Measurements from ENCODE around the gene RUNX2.
A peak's percentile ranks its signal among the peaks of the same experiment; 100 is the strongest.
"Not testable (repeated sequence)": the region's sequence is repeated elsewhere in the genome, so short reads cannot be mapped to it uniquely, and the experiment has no call there.

The RUNX2 gene

DNA sequence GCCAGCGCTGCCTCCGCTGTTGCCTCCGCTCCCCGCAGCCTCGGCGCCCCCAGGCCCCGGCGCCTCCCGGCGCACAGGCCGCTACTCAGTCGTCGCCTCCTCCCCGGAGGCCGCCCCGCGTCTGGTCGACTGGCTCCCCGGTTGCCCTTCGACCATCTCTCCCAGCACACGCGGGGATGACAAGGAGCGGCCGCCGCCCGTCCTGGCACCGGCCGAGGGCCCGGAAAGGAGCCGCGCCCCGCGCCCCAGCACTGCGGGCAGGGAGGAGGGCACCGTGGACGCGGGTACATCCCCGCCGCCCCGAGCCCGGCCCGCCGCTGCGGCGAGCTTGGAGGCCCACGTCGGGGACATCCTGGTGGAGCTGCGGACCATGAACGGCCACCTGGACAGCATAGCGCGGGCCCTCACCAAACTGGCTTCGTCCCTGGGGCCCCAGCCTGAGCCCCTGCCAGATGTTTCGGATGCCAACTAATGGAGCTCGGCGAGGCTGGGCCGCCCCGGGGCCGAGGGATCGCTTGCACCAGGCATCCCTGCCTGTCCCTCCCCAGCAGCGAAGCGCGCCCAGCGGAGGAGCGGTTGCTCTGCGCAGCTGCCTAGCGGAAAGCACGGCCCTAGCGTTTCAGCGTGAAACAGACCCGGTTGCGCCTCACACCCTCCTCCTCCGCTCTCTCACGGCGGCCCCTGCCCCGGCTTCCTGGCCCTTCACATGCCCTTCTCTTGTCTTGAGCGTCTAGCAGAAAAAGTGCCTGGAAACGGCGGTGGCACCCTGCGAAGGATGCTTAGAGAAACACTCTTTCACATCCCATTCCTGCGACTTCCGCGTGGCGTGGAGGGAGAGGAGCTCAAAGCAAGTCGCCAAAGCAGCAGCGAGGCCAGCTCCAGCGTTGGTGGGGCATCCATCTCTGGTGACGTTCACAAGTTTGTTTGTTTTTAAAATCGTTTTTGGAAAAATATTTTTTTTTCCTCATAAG, 335.4 kb downstream of the RUNX2 start:
- peaks cover 7 to 16% of the 10 kb centered on the region in 2 donors for H3K27me3 Mint-ChIP-seq
- H3K9me3 Mint-ChIP-seq = no peaks in the 10 kb centered on the region
- H3K4me1 Mint-ChIP-seq (ENCODE audit: low read depth in 2 of 2) = peaks cover 0 to 13% of the 10 kb centered on the region in 2 donors
- DNase-seq (peak in 2 of 3 experiments; percentile 20 to 25), ATAC-seq (replicated peaks) (peak; percentile 84)
- H3K4me3 Mint-ChIP-seq = peak overlapping the region; percentile 51 to 69
- no peak overlapping the region for H3K27ac Mint-ChIP-seq
- no peaks in the 10 kb centered on the region for H3K36me3 Mint-ChIP-seq (ENCODE audit: insufficient read depth)

- Mint-ChIP-seq H3K4me3 (no peak overlapping the region), H3K9me3 (no peaks in the 10 kb centered on the region), H3K27me3 (peaks cover 7 to 16% of the 10 kb centered on the region in 2 donors), H3K4me1 (ENCODE audit: low read depth in 2 of 2) (peaks cover 0 to 15% of the 10 kb centered on the region in 2 donors), H3K36me3 (ENCODE audit: insufficient read depth) (no peaks in the 10 kb centered on the region), H3K27ac (no peak overlapping the region)
- ATAC-seq (replicated peaks) (no peak), DNase-seq (no peak)
These were observed 336.6 kb downstream of the RUNX2 start for GRCh38 chr6:45664707-45665106.

DNA sequence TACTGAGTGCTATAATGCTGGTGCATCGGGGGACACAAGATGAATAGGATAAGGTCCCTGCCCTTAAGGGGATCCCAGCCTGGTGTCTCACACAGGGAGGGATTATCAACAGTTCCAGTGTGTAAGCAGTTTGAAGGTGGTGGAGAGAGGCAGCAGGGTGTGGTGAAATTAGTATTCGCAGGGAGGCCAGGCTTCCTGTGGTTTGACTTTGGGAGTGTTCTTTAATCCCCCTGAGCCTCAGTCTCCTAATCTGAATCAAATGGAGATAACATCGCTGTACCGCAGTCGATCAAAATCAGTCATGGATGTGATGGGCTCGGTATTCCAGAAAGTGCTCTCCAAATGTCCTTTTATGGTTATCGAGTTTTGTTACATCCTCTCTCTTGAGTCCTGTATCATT, 337.7 kb downstream of the RUNX2 start:
- Mint-ChIP-seq H3K27ac (peak overlapping the region in 1 of 2 donors; percentile 63), H3K4me1 (ENCODE audit: low read depth in 2 of 2) (peaks cover 0 to 15% of the 10 kb centered on the region in 2 donors), H3K9me3 (no peaks in the 10 kb centered on the region), H3K4me3 (no peak overlapping the region), H3K36me3 (ENCODE audit: insufficient read depth) (no peaks in the 10 kb centered on the region), H3K27me3 (peaks cover 7 to 16% of the 10 kb centered on the region in 2 donors)
- no peak for ATAC-seq (replicated peaks)
- no peak for DNase-seq

GRCh38 chr6:45666846-45667245, 338.7 kb downstream of the RUNX2 start:
- Mint-ChIP-seq H3K4me3 (no peak overlapping the region), H3K27ac (no peak overlapping the region)
- no peak for ATAC-seq (replicated peaks)

DNA sequence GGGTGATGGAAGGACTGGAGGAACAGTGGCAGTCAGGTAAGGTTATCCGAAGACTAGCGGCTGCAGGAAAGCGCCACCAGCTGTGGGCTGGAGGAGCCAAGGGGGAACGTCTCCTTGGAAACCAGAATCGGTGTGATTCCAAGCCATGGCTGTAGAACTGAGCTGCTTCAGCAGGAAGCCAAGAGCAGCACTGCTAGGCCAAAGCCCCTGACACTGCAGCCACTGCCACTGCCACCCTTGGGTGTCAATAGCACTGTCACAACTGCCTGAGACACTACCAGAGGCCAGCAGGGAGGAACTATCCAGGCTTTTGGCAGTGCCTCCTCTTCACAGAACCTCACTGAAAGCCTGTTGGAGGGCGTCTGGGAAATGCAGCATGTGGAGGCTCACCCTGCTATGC, 339.2 kb downstream of the RUNX2 start:
- ATAC-seq (replicated peaks) = no peak
- H3K9me3 Mint-ChIP-seq = no peaks in the 10 kb centered on the region
- H3K27ac Mint-ChIP-seq = no peak overlapping the region
- H3K4me3 Mint-ChIP-seq = no peak overlapping the region
- DNase-seq = no peak
- H3K4me1 Mint-ChIP-seq (ENCODE audit: low read depth in 2 of 2) = peaks cover 0 to 15% of the 10 kb centered on the region in 2 donors
- no peaks in the 10 kb centered on the region for H3K36me3 Mint-ChIP-seq (ENCODE audit: insufficient read depth)
- H3K27me3 Mint-ChIP-seq = peaks cover 7 to 16% of the 10 kb centered on the region in 2 donors

More at GRCh38 chr6:45666846-45667245, 338.7 kb downstream of the RUNX2 start:
- Mint-ChIP-seq H3K27me3 (peaks cover 7 to 16% of the 10 kb centered on the region in 2 donors), H3K36me3 (ENCODE audit: insufficient read depth) (no peaks in the 10 kb centered on the region), H3K4me1 (ENCODE audit: low read depth in 2 of 2) (peaks cover 0 to 15% of the 10 kb centered on the region in 2 donors), H3K9me3 (no peaks in the 10 kb centered on the region)
- no peak for DNase-seq

- DNase-seq = no peak
- no peaks in the 10 kb centered on the region for H3K9me3 Mint-ChIP-seq
- ATAC-seq (replicated peaks) = no peak
- H3K27ac Mint-ChIP-seq = no peak overlapping the region
- H3K4me1 Mint-ChIP-seq (ENCODE audit: low read depth in 2 of 2) = peaks cover 0 to 15% of the 10 kb centered on the region in 2 donors
- H3K36me3 Mint-ChIP-seq (ENCODE audit: insufficient read depth) = no peaks in the 10 kb centered on the region
- peaks cover 4 to 16% of the 10 kb centered on the region in 2 donors for H3K27me3 Mint-ChIP-seq
- no peak overlapping the region for H3K4me3 Mint-ChIP-seq
These were observed 339.6 kb downstream of the RUNX2 start for GRCh38 chr6:45667766-45668165.

DNA sequence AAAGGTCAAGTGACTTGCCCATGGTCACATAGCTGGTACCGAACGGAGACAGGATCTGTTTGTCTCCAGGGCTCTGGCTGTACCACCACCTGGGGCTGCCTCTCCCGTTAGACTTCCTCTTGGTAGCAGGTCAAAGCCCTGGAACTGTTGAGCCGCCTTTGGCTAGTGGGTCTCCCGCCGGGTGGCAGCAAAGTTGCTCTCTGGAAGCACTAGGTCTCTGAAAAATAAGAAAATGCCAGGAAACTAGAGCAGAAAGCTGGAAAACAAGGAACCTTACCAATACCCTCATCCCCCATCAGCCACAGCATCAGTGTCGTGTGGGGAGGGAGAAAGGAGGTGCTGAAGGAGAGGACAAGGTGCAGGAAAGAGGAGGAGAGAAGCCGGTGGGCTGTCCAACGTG, 340.6 kb downstream of the RUNX2 start:
- Mint-ChIP-seq H3K27ac (no peak overlapping the region), H3K36me3 (ENCODE audit: insufficient read depth) (no peaks in the 10 kb centered on the region), H3K4me3 (no peak overlapping the region), H3K9me3 (no peaks in the 10 kb centered on the region), H3K27me3 (peaks cover 0 to 14% of the 10 kb centered on the region in 2 donors), H3K4me1 (ENCODE audit: low read depth in 2 of 2) (peaks cover 0 to 13% of the 10 kb centered on the region in 2 donors)
- no peak for ATAC-seq (replicated peaks)
- DNase-seq = no peak

DNA sequence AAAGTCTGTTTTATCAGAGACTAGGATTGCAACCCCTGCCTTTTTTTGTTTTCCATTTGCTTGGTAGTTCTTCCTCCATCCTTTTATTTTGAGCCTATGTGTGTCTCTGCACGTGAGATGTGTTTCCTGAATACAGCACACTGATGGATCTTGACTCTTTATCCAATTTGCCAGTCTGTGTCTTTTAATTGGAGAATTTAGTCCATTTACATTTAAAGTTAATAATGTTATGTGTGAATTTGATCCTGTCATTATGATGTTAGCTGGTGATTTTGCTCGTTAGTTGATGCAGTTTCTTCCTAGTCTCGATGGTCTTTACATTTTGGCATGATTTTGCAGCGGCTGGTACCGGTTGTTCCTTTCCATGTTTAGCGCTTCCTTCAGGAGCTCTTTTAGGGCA, 345.0 kb downstream of the RUNX2 start:
- H3K27ac Mint-ChIP-seq; H3K36me3 Mint-ChIP-seq (ENCODE audit: insufficient read depth); H3K9me3 Mint-ChIP-seq; H3K27me3 Mint-ChIP-seq; DNase-seq; H3K4me3 Mint-ChIP-seq; ATAC-seq (replicated peaks): not testable (repeated sequence)
- peaks cover 15 to 17% of the 10 kb centered on the region in 2 donors for H3K4me1 Mint-ChIP-seq (ENCODE audit: low read depth in 2 of 2)

GRCh38 chr6:45675166-45675565, 347.0 kb downstream of the RUNX2 start:
- not testable (repeated sequence) for H3K9me3 Mint-ChIP-seq; ATAC-seq (replicated peaks); H3K27ac Mint-ChIP-seq; H3K36me3 Mint-ChIP-seq (ENCODE audit: insufficient read depth); H3K27me3 Mint-ChIP-seq; DNase-seq
- Mint-ChIP-seq H3K4me1 (ENCODE audit: low read depth in 2 of 2) (peaks cover 16 to 18% of the 10 kb centered on the region in 2 donors), H3K4me3 (peak overlapping the region; percentile 8)

- peak overlapping the region in 1 of 2 donors; percentile 8 for H3K4me3 Mint-ChIP-seq
- H3K27ac Mint-ChIP-seq = no peak overlapping the region
- DNase-seq (no peak), ATAC-seq (replicated peaks) (no peak)
- H3K27me3 Mint-ChIP-seq = no peaks in the 10 kb centered on the region
- H3K36me3 Mint-ChIP-seq (ENCODE audit: insufficient read depth) = no peaks in the 10 kb centered on the region
- peaks cover 16 to 18% of the 10 kb centered on the region in 2 donors for H3K4me1 Mint-ChIP-seq (ENCODE audit: low read depth in 2 of 2)
- no peaks in the 10 kb centered on the region for H3K9me3 Mint-ChIP-seq
These were observed 347.5 kb downstream of the RUNX2 start for GRCh38 chr6:45675634-45676033.

- H3K4me1 Mint-ChIP-seq (ENCODE audit: low read depth in 2 of 2) = peaks cover 16 to 18% of the 10 kb centered on the region in 2 donors
- no peaks in the 10 kb centered on the region for H3K27me3 Mint-ChIP-seq
- peak overlapping the region in 1 of 2 donors; percentile 40 for H3K4me3 Mint-ChIP-seq
- no peak for DNase-seq
- no peaks in the 10 kb centered on the region for H3K9me3 Mint-ChIP-seq
- no peak for ATAC-seq (replicated peaks)
- no peaks in the 10 kb centered on the region for H3K36me3 Mint-ChIP-seq (ENCODE audit: insufficient read depth)
- H3K27ac Mint-ChIP-seq = peak overlapping the region in 1 of 2 donors; percentile 95
These were observed 348.2 kb downstream of the RUNX2 start for GRCh38 chr6:45676380-45676779.

DNA sequence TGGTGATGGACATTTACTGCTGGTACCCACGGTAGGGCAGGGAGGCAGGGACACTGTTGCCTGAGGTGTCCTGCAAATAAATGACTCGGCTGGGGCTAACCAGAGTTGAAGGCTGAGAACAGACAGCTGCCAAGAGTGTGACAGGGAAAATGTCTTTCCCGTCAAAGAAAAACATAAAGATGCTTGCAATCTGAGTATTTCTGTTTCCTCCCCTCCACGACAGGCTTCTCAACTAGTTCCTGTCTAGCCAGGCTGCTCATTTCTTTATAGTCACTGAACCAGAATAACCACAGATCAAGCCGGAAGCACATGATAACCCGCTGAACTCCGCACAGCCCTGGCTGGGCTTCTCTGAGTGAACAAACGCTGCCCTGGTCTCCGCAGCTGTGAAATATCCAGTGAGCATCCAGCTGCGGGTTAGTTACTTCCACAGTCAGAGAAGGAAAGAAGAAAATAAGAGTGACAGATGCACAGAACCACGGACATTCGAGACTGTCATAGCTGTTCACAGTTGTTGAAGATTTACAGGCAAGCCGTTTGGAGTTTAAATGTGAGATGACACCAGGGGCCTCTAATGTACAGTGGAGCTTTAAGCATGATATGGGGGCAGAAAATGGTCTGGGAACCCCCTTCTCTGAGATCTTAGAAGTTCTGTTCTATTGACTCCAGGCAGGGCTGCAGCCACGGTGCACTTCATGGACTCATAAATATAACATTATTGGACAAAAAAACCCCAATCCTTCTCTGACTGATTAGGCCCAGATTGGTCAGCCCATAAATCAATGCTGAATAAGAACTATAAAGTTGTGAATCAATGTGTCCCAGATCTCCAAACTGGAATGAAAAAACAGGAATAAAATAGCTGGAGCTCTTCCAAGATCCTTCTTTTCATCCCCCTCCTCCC, 349.5 kb downstream of the RUNX2 start:
- Mint-ChIP-seq H3K9me3 (peaks cover 0 to 4% of the 10 kb centered on the region in 2 donors), H3K27me3 (no peaks in the 10 kb centered on the region), H3K4me3 (peak overlapping the region; percentile 74), H3K27ac (peak overlapping the region; percentile 83 to 95), H3K36me3 (ENCODE audit: insufficient read depth) (no peaks in the 10 kb centered on the region), H3K4me1 (ENCODE audit: low read depth in 2 of 2) (peaks cover 20% of the 10 kb centered on the region in 2 donors)
- peak; percentile 88 for ATAC-seq (replicated peaks)
- peak; percentile 34 to 46 (median 41) for DNase-seq

DNA sequence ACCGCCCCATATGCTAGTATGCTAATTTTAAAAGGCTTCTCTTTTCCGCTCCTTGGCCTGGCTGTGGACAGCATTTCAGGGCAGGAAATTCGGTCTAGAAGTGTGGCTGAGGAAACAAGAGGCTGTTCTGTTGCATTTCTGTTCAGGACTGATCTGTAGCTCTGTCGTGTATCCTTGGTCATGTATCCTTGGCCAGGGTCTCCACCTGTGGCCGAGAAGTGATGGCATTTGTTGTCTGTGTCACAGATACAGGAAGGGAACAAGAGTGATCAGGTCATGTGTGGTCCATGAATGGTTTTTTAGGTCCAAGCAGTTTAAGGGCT, 350.1 kb downstream of the RUNX2 start:
- H3K27me3 Mint-ChIP-seq = no peaks in the 10 kb centered on the region
- H3K9me3 Mint-ChIP-seq = peaks cover 0 to 4% of the 10 kb centered on the region in 2 donors
- H3K36me3 Mint-ChIP-seq (ENCODE audit: insufficient read depth) = no peaks in the 10 kb centered on the region
- no peak overlapping the region for H3K4me3 Mint-ChIP-seq
- no peak for ATAC-seq (replicated peaks)
- no peak for DNase-seq
- H3K27ac Mint-ChIP-seq = peak overlapping the region; percentile 83 to 95
- H3K4me1 Mint-ChIP-seq (ENCODE audit: low read depth in 2 of 2) = peaks cover 20% of the 10 kb centered on the region in 2 donors

All from effector memory CD8-positive, alpha-beta T cell (primary cell).